NCI-H1436 treated with DMSO at 0.1 percent for 48 hours (cell line): ENCODE data around the gene COMMD9.
"Not testable (repeated sequence)": the region's sequence is repeated elsewhere in the genome, so short reads cannot be mapped to it uniquely, and the experiment has no call there.

Experiments used
- DNase-seq: peaks from one replicate; lab custom pipeline; 2025; lab: John Stamatoyannopoulos, UW

Gene COMMD9

GRCh38 chr11:36289226-36289852, at the start of gene COMMD9:
TSS of gene COMMD9 (minus strand) at chr11:36289424. CDS start at chr11:36289412, 12 bp downstream.
- peak; percentile 43 for DNase-seq

GRCh38 chr11:36333897-36334296, 44.7 kb upstream of the COMMD9 start:
- no peak for DNase-seq

GRCh38 chr11:36333468-36333867, 44.2 kb upstream of the COMMD9 start:
- no peak for DNase-seq

- no peak for DNase-seq
Measured at GRCh38 chr11:36330411-36330810, 41.2 kb upstream of the COMMD9 start.

GRCh38 chr11:36328966-36329673, 39.9 kb upstream of the COMMD9 start:
- no peak for DNase-seq

- no peak for DNase-seq
Measured at GRCh38 chr11:36326524-36327419, 37.5 kb upstream of the COMMD9 start.

- DNase-seq = not testable (repeated sequence)
Measured at GRCh38 chr11:36325403-36325802, 36.2 kb upstream of the COMMD9 start.

GRCh38 chr11:36324956-36325355, 35.7 kb upstream of the COMMD9 start:
- DNase-seq = not testable (repeated sequence)

GRCh38 chr11:36317992-36318391, 28.8 kb upstream of the COMMD9 start:
- no peak for DNase-seq

GRCh38 chr11:36316049-36316448, 26.8 kb upstream of the COMMD9 start:
- DNase-seq = no peak

- no peak for DNase-seq
Measured at GRCh38 chr11:36314434-36314767, 25.2 kb upstream of the COMMD9 start.

GRCh38 chr11:36313750-36314433, 24.7 kb upstream of the COMMD9 start:
- DNase-seq = no peak

- no peak for DNase-seq
Measured at GRCh38 chr11:36312611-36313472, 23.6 kb upstream of the COMMD9 start.

- DNase-seq = no peak
Measured at GRCh38 chr11:36311926-36312595, 22.8 kb upstream of the COMMD9 start.

GRCh38 chr11:36309779-36310178, 20.6 kb upstream of the COMMD9 start:
- no peak for DNase-seq

- DNase-seq = no peak
Measured at GRCh38 chr11:36308577-36308976, 19.4 kb upstream of the COMMD9 start.

- DNase-seq = no peak
Measured at GRCh38 chr11:36306888-36307287, 17.7 kb upstream of the COMMD9 start.

- DNase-seq = no peak
Measured at GRCh38 chr11:36305047-36305446, 15.8 kb upstream of the COMMD9 start.

- no peak for DNase-seq
Measured at GRCh38 chr11:36304351-36304750, 15.1 kb upstream of the COMMD9 start.

- DNase-seq = no peak
Measured at GRCh38 chr11:36300650-36301049, 11.4 kb upstream of the COMMD9 start.
